Kidney (tissue), 14 donors: ENCODE results near the gene STIM2. TPM values are rescaled to one million over a fixed set of nuclear protein-coding genes. Genes with fewer than 3 reads are reported as not detected.
"Not testable (repeated sequence)": the region's sequence is repeated elsewhere in the genome, so short reads cannot be mapped to it uniquely, and the experiment has no call there.

ENCODE experiments used
- DNase-seq, 5 donors: peaks; one replicate each; pipeline ENCODE4 v3.0.0-alpha.2; 2013 to 2020
- FAIRE-seq: peaks from 2 replicates; lab custom pipeline; 2012; peaks lifted over from hg19 to GRCh38; lab: Jason Lieb, UNC
- H3K27ac ChIP-seq, 2 donors: one replicate each; pipeline ENCODE4 v1.7.0; 2013; ENCODE audit warnings: low read depth in 2 of 2, low read length in 2 of 2, inconsistent platforms in 1 of 2
- H3K27me3 ChIP-seq: one replicate; pipeline ENCODE4 v1.7.1; 2013; ENCODE audit warnings: low read length, inconsistent platforms; ENCODE audit not compliant: control insufficient read depth, insufficient read depth
- H3K36me3 ChIP-seq, 3 donors: one replicate each; pipeline versions ENCODE4 v1.7.0 to v1.7.1; 2013; ENCODE audit warnings: low read length in 3 of 3, control low read depth in 1 of 3, inconsistent platforms in 1 of 3; ENCODE audit not compliant: insufficient read depth in 3 of 3, control insufficient read depth in 2 of 3
- H3K4me1 ChIP-seq, 3 donors: one replicate each; pipeline versions ENCODE4 v1.7.0 to v1.7.1; 2013; ENCODE audit warnings: low read length in 3 of 3, inconsistent platforms in 1 of 3, low read depth in 1 of 3; ENCODE audit not compliant: control insufficient read depth in 2 of 3, insufficient read depth in 2 of 3
- H3K4me3 ChIP-seq, 3 donors: one replicate each; pipeline versions ENCODE4 v1.7.0 to v1.8.1; 2013; ENCODE audit warnings: low read length in 3 of 3, control low read depth in 1 of 3, inconsistent platforms in 1 of 3
- H3K9ac ChIP-seq, 3 donors: one replicate each; pipeline versions ENCODE4 v1.7.0 to v1.7.1; 2013; ENCODE audit warnings: low read length in 3 of 3, control low read depth in 1 of 3, inconsistent platforms in 1 of 3
- H3K9me3 ChIP-seq, 3 donors: one replicate each; pipeline versions ENCODE4 v1.7.0 to v1.7.1; 2013; ENCODE audit warnings: low read length in 3 of 3, control low read depth in 1 of 3, inconsistent platforms in 1 of 3; ENCODE audit not compliant: control insufficient read depth in 2 of 3, insufficient read depth in 1 of 3
- CTCF ChIP-seq: IDR thresholded peaks from 3 replicates; pipeline ENCODE4 v1.5.1; 2012; ENCODE audit warnings: mild to moderate bottlenecking, moderate library complexity, borderline replicate concordance; ENCODE audit not compliant: insufficient read depth; ENCODE audit errors: extremely low read depth
- intact Hi-C: fragments of 100-400 bp; cut with DNase I; formaldehyde crosslinking; loops from one replicate; pipeline ENCODE4 v1.11.1; 2022
- polyA plus RNA-seq: library from polyadenylated mRNA; stranded (reverse); fragments of 350-450 nt; fragmentation: Illumina TruSeq; extraction: RNeasy Lipid Tissue Mini Kit (QIAGEN cat#74804); gene quantifications from one replicate; pipeline ENCODE4 v1.2.3, GENCODE V29; 2014; ENCODE audit warnings: low read depth, low replicate concordance; ENCODE audit not compliant: insufficient read depth
- total RNA-seq: library from RNA; stranded (reverse); fragmentation: NEBNext Ultra II Directional; extraction: Animal tissue kit (Norgen Biotek cat#: 25700); gene quantifications from one replicate; pipeline ENCODE4 v1.2.1, GENCODE V29; 2021
- donor health status: control.
- donor health status: control.
- donor health status: control.
- donor health status: control.
- donor health status: control.
- donor health status: DM: yes; HTN: yes; CAD: no.
- donor health status: Normal renal cell carcinoma (clear cell type).

The STIM2 gene
- total and polyA plus RNA-seq, 2 donors from 2014 or later, result 27.8 to 38.9 TPM

- Histone ChIP-seq H3K4me1 (peaks cover 0 to 2% (median 0%) of the 10 kb centered on the region in 3 donors), H3K9me3 (no peaks in the 10 kb centered on the region), H3K4me3 (no peak overlapping the region), H3K27ac (no peak overlapping the region), H3K9ac (no peak overlapping the region), H3K36me3 (no peaks in the 10 kb centered on the region), H3K27me3 (no peaks in the 10 kb centered on the region)
- DNase-seq, result no peak
- FAIRE-seq, result no peak
- TF ChIP-seq CTCF, result no peak
- intact Hi-C loops, result no loop called here
Measured at GRCh38 chr4:26824667-26825066, 36.0 kb upstream of the STIM2 start.

GRCh38 chr4:26826721-26827120 is 33.9 kb upstream of the STIM2 start:
- Histone ChIP-seq H3K4me1 (peaks cover 0 to 2% (median 0%) of the 10 kb centered on the region in 3 donors), H3K9ac (no peak overlapping the region), H3K27ac (peak overlapping the region; percentile 13 to 37), H3K36me3 (no peaks in the 10 kb centered on the region), H3K4me3 (peak overlapping the region in 2 of 3 donors; percentile 26 to 31), H3K27me3 (no peaks in the 10 kb centered on the region), H3K9me3 (no peaks in the 10 kb centered on the region)
- no peak for TF ChIP-seq CTCF
- intact Hi-C loops, result no loop called here
- FAIRE-seq, result peak; percentile 85
- peak in 3 of 5 donors; percentile 27 to 66 (median 51) for DNase-seq

- FAIRE-seq, intact Hi-C loops, H3K9ac ChIP-seq, DNase-seq, H3K9me3 ChIP-seq, H3K4me1 ChIP-seq, H3K27ac ChIP-seq, H3K27me3 ChIP-seq, H3K36me3 ChIP-seq, H3K4me3 ChIP-seq: not testable (repeated sequence)
Measured at GRCh38 chr4:26827336-26827735, 33.3 kb upstream of the STIM2 start.

GRCh38 chr4:26827798-26828197 is 32.8 kb upstream of the STIM2 start:
- peaks cover 0 to 2% (median 0%) of the 10 kb centered on the region in 3 donors for H3K4me1 ChIP-seq
- TF ChIP-seq CTCF, result no peak

More at GRCh38 chr4:26827798-26828197, 32.8 kb upstream of the STIM2 start:
- no peak overlapping the region for H3K4me3 ChIP-seq
- no peak overlapping the region for H3K9ac ChIP-seq
- H3K27ac ChIP-seq, result no peak overlapping the region
- no peaks in the 10 kb centered on the region for H3K36me3 ChIP-seq
- FAIRE-seq (no peak), DNase-seq (no peak)
- intact Hi-C loops, result no loop called here
- H3K9me3 ChIP-seq, result no peaks in the 10 kb centered on the region
- H3K27me3 ChIP-seq, result no peaks in the 10 kb centered on the region
